NCI-H2107 treated with DMSO at 0.1 percent for 48 hours (cell line): ENCODE measurements around the gene CLBA1.

Source experiments
- DNase-seq: peaks from one replicate; lab custom pipeline; 2025; ENCODE audit not compliant: unreplicated experiment; lab: John Stamatoyannopoulos, UW

CLBA1 gene

GRCh38 chr14:104968541-104969401 lies 16.8 kb upstream of the CLBA1 start:
- no peak for DNase-seq

- DNase-seq = no peak
Observed at GRCh38 chr14:104969741-104970230, 15.8 kb upstream of the CLBA1 start.

GRCh38 chr14:104970231-104971068 lies 15.1 kb upstream of the CLBA1 start:
- no peak for DNase-seq

GRCh38 chr14:104971447-104972240 lies 13.9 kb upstream of the CLBA1 start:
- no peak for DNase-seq

- peak; percentile 85 for DNase-seq
Observed at GRCh38 chr14:104972301-104973134, 13.1 kb upstream of the CLBA1 start.

GRCh38 chr14:104973135-104973384 lies 12.5 kb upstream of the CLBA1 start:
- no peak for DNase-seq

GRCh38 chr14:104973385-104974145 lies 12.0 kb upstream of the CLBA1 start:
- no peak for DNase-seq

GRCh38 chr14:104974146-104974541 lies 11.4 kb upstream of the CLBA1 start:
- DNase-seq = no peak

- DNase-seq = no peak
Observed at GRCh38 chr14:104974665-104975390, 10.8 kb upstream of the CLBA1 start.

- no peak for DNase-seq
Observed at GRCh38 chr14:104975481-104976197, 9.9 kb upstream of the CLBA1 start.

GRCh38 chr14:104976198-104977007 lies 9.2 kb upstream of the CLBA1 start:
- DNase-seq = peak; percentile 31

GRCh38 chr14:104977008-104977680 lies 8.4 kb upstream of the CLBA1 start:
- no peak for DNase-seq

- no peak for DNase-seq
Observed at GRCh38 chr14:104977681-104978653, 7.6 kb upstream of the CLBA1 start, which contains the start of gene AHNAK2. AHNAK2 (minus strand) TSS chr14:104978374; CDS start chr14:104978237, 137 bp downstream.

- DNase-seq = no peak
Observed at GRCh38 chr14:104978746-104979691, 6.6 kb upstream of the CLBA1 start.
